ENCODE data around the gene MYMX. TPM values are rescaled to one million over a fixed set of nuclear protein-coding genes. Genes with fewer than 3 reads are reported as not detected.
"Not testable (repeated sequence)": the region's sequence is repeated elsewhere in the genome, so short reads cannot be mapped to it uniquely, and the experiment has no call there.

Gene MYMX
- polyA plus RNA-seq, 1 donor from 2014 or later, result not detected

DNA sequence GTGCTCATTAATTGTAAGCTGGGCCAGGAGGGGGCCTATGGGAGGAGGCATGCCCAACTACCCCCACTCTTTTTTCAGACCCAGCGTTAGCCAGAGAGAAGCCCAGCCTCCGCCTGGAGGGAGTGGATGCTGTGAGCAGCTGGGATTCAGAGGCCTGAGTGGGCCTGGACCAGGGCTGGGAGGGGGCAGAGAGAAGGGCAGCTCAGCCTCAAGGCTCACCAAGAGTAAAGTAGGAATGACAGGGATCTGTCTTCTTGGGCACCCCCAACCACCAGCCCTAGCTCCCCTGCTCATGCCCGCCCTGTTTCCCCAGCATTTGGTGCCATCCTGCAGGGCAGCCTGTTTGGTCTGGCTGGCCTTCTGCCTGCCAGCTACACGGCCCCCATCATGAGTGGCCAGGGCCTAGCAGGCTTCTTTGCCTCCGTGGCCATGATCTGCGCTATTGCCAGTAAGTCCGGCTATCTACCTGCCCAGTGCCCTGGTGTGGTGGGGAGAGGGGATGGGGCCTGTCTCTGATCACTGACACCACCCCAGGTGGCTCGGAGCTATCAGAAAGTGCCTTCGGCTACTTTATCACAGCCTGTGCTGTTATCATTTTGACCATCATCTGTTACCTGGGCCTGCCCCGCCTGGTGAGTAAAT, 13.4 kb downstream of the MYMX start:
- no peaks in the 10 kb centered on the region for H3K36me3 ChIP-seq (ENCODE audit: insufficient read depth, low read length)
- no peaks in the 10 kb centered on the region for H3K27me3 ChIP-seq (ENCODE audit: insufficient read depth, low read depth, low read length)
- no peak overlapping the region for H3K9ac ChIP-seq (ENCODE audit: low read length)
- no peaks in the 10 kb centered on the region for H3F3A ChIP-seq (ENCODE audit: insufficient read depth, low read length, poor library complexity, severe bottlenecking)
- H3K79me2 ChIP-seq (replicated peaks; ENCODE audit: insufficient read depth, low read length), result peaks cover 3% of the 10 kb centered on the region
- no peaks in the 10 kb centered on the region for H4K20me1 ChIP-seq (ENCODE audit: insufficient read depth)
- H3K9me2 ChIP-seq (ENCODE audit: insufficient read depth, low read length), result no peaks in the 10 kb centered on the region
- no peak overlapping the region for H3K4me2 ChIP-seq (ENCODE audit: low read length)
- H3K9me3 ChIP-seq (ENCODE audit: low read length), result no peaks in the 10 kb centered on the region
- TF ChIP-seq, protein P1, sequence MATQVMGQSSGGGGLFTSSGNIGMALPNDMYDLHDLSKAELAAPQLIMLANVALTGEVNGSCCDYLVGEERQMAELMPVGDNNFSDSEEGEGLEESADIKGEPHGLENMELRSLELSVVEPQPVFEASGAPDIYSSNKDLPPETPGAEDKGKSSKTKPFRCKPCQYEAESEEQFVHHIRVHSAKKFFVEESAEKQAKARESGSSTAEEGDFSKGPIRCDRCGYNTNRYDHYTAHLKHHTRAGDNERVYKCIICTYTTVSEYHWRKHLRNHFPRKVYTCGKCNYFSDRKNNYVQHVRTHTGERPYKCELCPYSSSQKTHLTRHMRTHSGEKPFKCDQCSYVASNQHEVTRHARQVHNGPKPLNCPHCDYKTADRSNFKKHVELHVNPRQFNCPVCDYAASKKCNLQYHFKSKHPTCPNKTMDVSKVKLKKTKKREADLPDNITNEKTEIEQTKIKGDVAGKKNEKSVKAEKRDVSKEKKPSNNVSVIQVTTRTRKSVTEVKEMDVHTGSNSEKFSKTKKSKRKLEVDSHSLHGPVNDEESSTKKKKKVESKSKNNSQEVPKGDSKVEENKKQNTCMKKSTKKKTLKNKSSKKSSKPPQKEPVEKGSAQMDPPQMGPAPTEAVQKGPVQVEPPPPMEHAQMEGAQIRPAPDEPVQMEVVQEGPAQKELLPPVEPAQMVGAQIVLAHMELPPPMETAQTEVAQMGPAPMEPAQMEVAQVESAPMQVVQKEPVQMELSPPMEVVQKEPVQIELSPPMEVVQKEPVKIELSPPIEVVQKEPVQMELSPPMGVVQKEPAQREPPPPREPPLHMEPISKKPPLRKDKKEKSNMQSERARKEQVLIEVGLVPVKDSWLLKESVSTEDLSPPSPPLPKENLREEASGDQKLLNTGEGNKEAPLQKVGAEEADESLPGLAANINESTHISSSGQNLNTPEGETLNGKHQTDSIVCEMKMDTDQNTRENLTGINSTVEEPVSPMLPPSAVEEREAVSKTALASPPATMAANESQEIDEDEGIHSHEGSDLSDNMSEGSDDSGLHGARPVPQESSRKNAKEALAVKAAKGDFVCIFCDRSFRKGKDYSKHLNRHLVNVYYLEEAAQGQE (IDR thresholded peaks at IDR 0.05; ENCODE audit: borderline replicate concordance), result no peak
- no peak for TF ChIP-seq TAF1 (IDR thresholded peaks at IDR 0.05; ENCODE audit: low read depth)
- no peak for TF ChIP-seq EZH2 (IDR thresholded peaks at IDR 0.05; ENCODE audit: borderline replicate concordance, insufficient read depth, low read length, poor library complexity, severe bottlenecking)
- TF ChIP-seq POLR2AphosphoS5 (IDR thresholded peaks at IDR 0.05), result no peak
- no peak for TF ChIP-seq RAD21 (conservative IDR thresholded peaks at IDR 0.05)
- TF ChIP-seq, protein P2, sequence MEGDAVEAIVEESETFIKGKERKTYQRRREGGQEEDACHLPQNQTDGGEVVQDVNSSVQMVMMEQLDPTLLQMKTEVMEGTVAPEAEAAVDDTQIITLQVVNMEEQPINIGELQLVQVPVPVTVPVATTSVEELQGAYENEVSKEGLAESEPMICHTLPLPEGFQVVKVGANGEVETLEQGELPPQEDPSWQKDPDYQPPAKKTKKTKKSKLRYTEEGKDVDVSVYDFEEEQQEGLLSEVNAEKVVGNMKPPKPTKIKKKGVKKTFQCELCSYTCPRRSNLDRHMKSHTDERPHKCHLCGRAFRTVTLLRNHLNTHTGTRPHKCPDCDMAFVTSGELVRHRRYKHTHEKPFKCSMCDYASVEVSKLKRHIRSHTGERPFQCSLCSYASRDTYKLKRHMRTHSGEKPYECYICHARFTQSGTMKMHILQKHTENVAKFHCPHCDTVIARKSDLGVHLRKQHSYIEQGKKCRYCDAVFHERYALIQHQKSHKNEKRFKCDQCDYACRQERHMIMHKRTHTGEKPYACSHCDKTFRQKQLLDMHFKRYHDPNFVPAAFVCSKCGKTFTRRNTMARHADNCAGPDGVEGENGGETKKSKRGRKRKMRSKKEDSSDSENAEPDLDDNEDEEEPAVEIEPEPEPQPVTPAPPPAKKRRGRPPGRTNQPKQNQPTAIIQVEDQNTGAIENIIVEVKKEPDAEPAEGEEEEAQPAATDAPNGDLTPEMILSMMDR (IDR thresholded peaks at IDR 0.05; ENCODE audit: poor library complexity, severe bottlenecking), result no peak
- TF ChIP-seq SMC3 (conservative IDR thresholded peaks at IDR 0.05; ENCODE audit: poor library complexity), result no peak
- no peak for TF ChIP-seq MXI1 (conservative IDR thresholded peaks at IDR 0.05; ENCODE audit: poor library complexity, severe bottlenecking)
- no peak for TF ChIP-seq EP300 (conservative IDR thresholded peaks at IDR 0.05; ENCODE audit: poor library complexity, severe bottlenecking)
- H3K27ac ChIP-seq (ENCODE audit: low read length), result no peak overlapping the region
- H3K4me3 ChIP-seq (ENCODE audit: low read length), result no peak overlapping the region
- no peak overlapping the region for H2AFZ ChIP-seq (ENCODE audit: low read depth, low read length)

DNA sequence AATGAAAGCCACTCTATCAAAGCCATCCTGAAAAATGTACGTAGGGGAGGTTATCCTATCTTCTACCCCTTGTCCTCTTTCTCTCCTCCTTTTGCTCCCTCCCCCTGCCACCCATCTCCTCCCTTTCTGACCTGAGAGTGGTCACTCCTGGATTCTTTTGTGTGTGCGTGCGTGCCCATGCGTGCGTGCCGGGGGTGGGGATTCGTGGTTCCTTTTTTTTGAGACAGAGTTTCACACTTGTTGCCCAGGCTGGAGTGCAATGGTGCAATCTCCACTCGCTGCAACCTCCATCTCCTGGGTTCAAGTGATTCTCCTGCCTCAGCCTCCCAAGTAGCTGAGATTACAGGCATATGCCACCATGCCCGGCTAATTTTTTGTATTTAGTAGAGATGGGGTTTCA, 14.7 kb downstream of the MYMX start:
- H4K20me1 ChIP-seq (ENCODE audit: insufficient read depth); H3K9me3 ChIP-seq (ENCODE audit: low read length); H3K4me3 ChIP-seq (ENCODE audit: low read length); H3K4me2 ChIP-seq (ENCODE audit: low read length); H3K79me2 ChIP-seq (replicated peaks; ENCODE audit: insufficient read depth, low read length); H3K27me3 ChIP-seq (ENCODE audit: insufficient read depth, low read depth, low read length); H3F3A ChIP-seq (ENCODE audit: insufficient read depth, low read length, poor library complexity, severe bottlenecking); H3K36me3 ChIP-seq (ENCODE audit: insufficient read depth, low read length); H2AFZ ChIP-seq (ENCODE audit: low read depth, low read length); H3K9ac ChIP-seq (ENCODE audit: low read length); H3K9me2 ChIP-seq (ENCODE audit: insufficient read depth, low read length); H3K27ac ChIP-seq (ENCODE audit: low read length): not testable (repeated sequence)

All from neural cell (in vitro differentiated cells).